Subcutaneous adipose tissue (tissue), 4 donors: ENCODE results near the gene KCNJ2. TPM values are rescaled to one million over a fixed set of nuclear protein-coding genes. Genes with fewer than 3 reads are reported as not detected.

Experiments
- total RNA-seq, 4 donors: library from RNA; depleted of rRNA; stranded (reverse); fragments of >200 nt; gene quantifications; one replicate each; pipeline ENCODE4 v1.1.0, GENCODE V29; 2016
- TF ChIP-seq, protein P1 (sequence below): fragments of 450-650 bp; IDR thresholded peaks from one replicate; pipeline ENCODE4 v1.5.1; 2016; ENCODE audit warnings: low read depth, mild to moderate bottlenecking, control low read depth, antibody characterized with exemption, moderate library complexity

Gene KCNJ2
- total RNA-seq, 4 donors from 2014 or later, result 1.3 to 8.2 (median 4.6) TPM

DNA sequence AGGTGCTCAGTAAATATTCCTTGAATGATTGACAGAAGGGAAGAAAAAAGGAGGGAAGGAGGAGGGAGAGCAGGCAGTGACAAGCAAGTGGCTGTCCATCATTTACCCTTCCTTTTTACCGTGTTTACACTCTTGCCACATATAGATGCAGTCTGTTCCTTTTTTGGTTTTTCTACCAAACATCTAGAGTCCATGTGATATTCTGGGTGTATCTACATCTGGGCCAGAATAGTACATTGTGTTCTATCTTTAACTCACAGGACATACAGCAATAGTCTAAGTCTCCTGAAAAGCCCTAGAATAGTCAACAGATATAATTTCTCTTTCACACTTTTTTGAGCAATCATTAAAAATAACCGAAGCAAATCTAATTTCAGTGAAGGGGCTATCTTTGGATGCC is 33.5 kb downstream of the KCNJ2 start:
- TF ChIP-seq, protein P1, sequence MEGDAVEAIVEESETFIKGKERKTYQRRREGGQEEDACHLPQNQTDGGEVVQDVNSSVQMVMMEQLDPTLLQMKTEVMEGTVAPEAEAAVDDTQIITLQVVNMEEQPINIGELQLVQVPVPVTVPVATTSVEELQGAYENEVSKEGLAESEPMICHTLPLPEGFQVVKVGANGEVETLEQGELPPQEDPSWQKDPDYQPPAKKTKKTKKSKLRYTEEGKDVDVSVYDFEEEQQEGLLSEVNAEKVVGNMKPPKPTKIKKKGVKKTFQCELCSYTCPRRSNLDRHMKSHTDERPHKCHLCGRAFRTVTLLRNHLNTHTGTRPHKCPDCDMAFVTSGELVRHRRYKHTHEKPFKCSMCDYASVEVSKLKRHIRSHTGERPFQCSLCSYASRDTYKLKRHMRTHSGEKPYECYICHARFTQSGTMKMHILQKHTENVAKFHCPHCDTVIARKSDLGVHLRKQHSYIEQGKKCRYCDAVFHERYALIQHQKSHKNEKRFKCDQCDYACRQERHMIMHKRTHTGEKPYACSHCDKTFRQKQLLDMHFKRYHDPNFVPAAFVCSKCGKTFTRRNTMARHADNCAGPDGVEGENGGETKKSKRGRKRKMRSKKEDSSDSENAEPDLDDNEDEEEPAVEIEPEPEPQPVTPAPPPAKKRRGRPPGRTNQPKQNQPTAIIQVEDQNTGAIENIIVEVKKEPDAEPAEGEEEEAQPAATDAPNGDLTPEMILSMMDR, result no peak

DNA sequence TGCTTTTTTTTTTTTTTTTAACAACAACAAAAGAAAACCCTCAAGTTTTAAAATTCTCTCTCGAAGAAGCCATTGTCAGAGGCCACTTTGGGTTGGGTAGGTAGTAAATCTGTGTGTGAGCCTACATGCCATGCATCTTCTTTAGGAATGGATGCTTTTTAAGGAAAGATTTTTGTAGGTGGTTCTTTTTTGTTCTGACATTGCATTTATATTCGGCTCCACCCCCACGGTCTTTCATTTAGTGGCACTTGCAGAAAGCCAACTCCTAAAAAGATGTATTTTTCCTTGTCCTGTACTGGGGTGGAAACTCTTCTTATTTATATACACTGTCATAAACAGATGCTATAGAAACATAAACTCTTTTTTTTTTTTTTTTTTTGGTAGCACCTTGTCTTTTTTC is 35.1 kb downstream of the KCNJ2 start:
- TF ChIP-seq, protein P1, result no peak

DNA sequence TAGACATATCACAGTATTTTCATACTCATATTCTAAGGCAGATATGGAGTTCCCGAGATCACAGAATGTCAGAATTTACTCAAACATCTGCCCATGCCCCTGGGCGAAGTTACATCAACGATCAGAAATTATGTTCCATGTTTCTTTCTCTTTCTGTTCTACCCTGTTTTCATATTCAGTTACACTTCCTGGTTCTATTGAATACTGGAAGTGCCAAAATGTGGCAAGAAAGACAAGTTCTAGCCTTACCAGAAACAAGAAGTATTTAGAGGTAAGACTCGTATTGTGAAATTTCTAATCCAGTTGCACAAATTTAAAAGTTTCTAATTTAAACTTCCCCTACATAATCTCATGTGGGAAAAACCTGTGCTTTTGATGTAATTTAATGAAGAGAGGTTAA is 36.1 kb downstream of the KCNJ2 start:
- TF ChIP-seq, protein P1, result no peak

DNA sequence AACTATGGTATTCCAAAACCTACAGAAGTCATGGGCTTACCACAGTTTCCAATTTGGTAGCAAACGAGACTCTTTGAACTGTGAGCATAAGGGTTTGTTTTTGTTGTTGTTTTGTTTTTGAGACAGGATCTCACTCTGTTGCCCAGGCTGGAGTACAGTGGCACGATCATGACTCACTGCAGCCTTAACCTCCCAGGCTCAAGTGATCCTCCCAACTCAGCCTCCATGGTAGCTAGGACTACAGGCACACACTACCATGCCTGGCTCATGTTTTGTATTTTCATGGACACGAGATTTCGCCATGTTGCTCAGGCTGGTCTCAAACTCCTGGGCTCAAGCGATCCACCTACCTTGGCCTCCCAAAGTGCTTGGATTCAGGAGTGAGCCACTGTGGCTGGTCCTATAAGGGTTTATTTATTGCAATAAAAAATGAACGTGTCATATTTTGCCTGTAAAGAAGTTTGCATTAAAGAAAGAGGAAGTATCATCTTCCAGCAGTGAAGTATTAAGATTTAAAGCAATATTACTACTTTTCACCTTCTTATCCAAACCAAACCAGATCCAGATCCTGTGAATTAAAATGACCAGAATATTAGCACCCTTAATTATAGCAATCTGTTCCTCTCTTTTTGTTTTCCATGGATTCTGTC is 37.2 kb downstream of the KCNJ2 start:
- TF ChIP-seq, protein P1, result no peak

DNA sequence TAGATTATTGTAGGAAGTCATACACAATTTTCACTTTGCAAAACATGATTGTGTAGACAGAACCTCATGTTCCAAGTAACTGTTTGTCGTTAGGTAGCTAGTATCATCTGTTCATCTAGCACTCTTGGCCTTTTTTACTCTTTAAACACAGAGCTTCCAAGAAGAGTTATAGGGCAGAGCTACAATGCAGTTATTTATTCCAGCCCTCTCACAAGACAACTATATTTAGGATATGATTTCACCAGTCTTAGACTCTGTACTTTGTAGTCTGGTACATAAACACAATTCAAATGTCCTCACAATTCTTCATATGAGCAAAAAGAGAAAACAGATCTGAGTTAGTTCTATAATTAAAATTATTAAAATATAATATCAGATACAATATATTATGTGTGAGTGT is 37.9 kb downstream of the KCNJ2 start:
- TF ChIP-seq, protein P1, result no peak

DNA sequence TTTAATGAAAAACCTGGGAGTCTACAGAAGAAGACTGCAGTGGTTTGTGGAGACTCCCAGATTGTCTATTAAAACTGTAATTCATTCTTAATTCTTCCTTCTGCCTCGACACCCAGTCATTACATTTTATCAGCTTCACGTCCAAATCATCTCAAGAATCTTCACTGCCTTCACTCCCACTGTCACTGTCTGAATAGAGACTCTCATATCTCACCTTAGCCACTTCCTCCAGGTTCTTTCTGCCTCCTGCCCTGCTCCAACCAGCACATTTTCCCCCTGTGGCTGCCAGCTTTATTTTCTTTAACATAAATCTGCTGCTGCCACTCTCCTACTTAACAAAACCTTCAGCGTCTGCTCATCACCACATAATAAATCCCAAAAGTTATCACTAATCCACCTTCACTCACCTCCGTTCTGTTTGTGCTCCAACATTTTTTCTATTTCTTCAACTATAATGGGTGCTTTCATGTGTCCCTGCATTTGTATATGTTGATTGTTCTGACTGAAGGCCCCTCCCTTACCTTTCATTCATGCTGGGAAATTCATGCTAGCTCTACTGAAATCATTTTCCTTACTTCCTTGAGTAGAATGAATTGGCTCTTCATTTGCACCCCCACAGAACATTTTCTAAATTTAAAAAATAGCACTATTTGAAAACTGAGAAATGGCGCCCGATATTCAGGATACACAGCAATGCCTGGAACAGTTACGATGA is 38.9 kb downstream of the KCNJ2 start:
- TF ChIP-seq, protein P1, result no peak

DNA sequence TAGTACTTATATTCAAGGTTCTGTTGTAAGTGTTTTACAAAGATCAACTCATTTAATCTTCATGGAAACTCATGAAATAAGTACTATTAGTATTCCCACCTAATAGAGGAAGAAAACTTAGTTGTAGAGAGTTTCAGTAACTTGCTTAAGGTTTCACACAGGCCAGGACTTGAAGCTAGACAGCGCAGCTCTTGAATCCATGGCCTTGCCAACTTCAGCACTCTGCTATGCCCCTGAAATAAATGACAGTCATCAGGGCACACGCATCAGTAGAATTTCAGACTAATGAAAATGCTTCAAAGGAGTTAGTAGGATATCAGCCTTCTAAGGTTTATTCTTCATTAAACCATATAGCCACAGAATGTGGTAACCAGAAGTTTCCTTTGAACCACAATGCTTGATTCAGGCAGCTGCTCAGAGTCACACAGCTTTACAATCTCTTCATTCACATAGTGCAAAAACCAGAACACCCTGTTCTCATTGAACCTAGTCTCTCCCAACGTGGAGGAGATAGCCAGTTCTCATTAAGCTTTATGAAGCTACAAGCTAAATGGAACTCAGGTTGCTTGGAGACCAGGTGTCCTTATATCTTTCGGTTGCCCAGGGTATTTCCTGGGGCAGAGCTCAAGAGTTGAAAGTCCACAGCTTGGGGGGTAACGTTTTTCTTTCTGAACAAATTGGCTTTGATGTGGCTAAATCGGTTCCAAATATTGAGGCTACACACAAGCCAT is 39.7 kb downstream of the KCNJ2 start:
- TF ChIP-seq, protein P1, result no peak
